ENCODE measurements around the gene LRP1.

DNA sequence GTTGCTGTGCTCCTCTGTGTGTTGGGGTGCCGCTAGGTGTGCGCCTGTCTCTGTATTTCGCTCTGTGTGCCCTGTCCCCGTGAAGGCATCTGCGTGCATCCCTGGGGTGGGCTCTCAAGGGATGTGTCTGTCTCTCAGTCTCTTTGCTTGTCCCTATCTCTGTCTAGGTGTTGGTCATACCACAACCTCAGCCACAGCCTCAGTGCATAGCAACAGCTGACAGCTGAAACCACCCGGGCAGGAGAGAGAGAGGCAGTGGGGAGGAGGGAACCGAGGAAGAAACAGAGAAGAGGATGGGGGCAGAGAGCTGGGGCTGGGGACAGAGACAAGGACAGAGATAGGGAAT is 87.4 kb downstream of the LRP1 start:
- TF ChIP-seq ZFX (IDR thresholded peaks at IDR 0.05; ENCODE audit: borderline replicate concordance), result no peak
- TF ChIP-seq, protein P1, sequence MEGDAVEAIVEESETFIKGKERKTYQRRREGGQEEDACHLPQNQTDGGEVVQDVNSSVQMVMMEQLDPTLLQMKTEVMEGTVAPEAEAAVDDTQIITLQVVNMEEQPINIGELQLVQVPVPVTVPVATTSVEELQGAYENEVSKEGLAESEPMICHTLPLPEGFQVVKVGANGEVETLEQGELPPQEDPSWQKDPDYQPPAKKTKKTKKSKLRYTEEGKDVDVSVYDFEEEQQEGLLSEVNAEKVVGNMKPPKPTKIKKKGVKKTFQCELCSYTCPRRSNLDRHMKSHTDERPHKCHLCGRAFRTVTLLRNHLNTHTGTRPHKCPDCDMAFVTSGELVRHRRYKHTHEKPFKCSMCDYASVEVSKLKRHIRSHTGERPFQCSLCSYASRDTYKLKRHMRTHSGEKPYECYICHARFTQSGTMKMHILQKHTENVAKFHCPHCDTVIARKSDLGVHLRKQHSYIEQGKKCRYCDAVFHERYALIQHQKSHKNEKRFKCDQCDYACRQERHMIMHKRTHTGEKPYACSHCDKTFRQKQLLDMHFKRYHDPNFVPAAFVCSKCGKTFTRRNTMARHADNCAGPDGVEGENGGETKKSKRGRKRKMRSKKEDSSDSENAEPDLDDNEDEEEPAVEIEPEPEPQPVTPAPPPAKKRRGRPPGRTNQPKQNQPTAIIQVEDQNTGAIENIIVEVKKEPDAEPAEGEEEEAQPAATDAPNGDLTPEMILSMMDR (IDR thresholded peaks at IDR 0.05), result no peak

Data from 22Rv1 (cell line).